IMR-90 (cell line): ENCODE results near the gene RARRES1. TPM values are rescaled to one million over a fixed set of nuclear protein-coding genes. Genes with fewer than 3 reads are reported as not detected.

ENCODE experiments used
- ATAC-seq: fragments of 200-7000 bp; cut with Tn5 transposase; 2 replicates; pipeline ENCODE4 v1.9.1; 2020; ENCODE audit warnings: low read depth, mild to moderate bottlenecking, moderate library complexity
- BruUV-seq: library from RNA; stranded (reverse); fragments of 400-500 nt; replicated peaks from 2 replicates; lab custom pipeline; 2021; lab: Mats Ljungman, UMichigan
- CTCF ChIA-PET: fragments of 300-600 bp; formaldehyde crosslinking; extraction: SDS; loops from one replicate; lab custom pipeline; 2021; ENCODE audit warnings: antibody characterized with exemption; lab: Yijun Ruan, JAX
- POLR2A ChIA-PET: fragments of 300-600 bp; sonication (Branson Sonifier 250); formaldehyde crosslinking; loops from one replicate; lab custom pipeline; 2022; ENCODE audit warnings: antibody characterized with exemption; ENCODE audit not compliant: unreplicated experiment; lab: Charles Lee
- DNase-seq: peaks from one replicate; pipeline ENCODE4 v3.0.0; 2013
- H2AFZ ChIP-seq: replicated peaks from 2 replicates; pipeline ENCODE3; 2013; ENCODE audit warnings: low read length, mild to moderate bottlenecking; ENCODE audit not compliant: poor library complexity
- H2AK5ac ChIP-seq: 2 replicates; pipeline ENCODE4 v1.6.1; 2013; ENCODE audit warnings: low read depth, low read length, inconsistent platforms
- H2AK9ac ChIP-seq: replicated peaks from 2 replicates; pipeline ENCODE3; 2013; ENCODE audit warnings: mild to moderate bottlenecking, low read depth, low read length, moderate library complexity; ENCODE audit not compliant: poor library complexity
- H2BK120ac ChIP-seq: 2 replicates; pipeline ENCODE4 v1.6.1; 2013; ENCODE audit warnings: low read depth, low read length, inconsistent platforms
- H2BK15ac ChIP-seq: 3 replicates; pipeline ENCODE4 v1.6.1; 2013; ENCODE audit warnings: low read depth, low read length, inconsistent platforms
- H2BK20ac ChIP-seq: 2 replicates; pipeline ENCODE4 v1.6.1; 2013; ENCODE audit warnings: low read depth, mild to moderate bottlenecking, inconsistent platforms, low read length, moderate library complexity
- H2BK5ac ChIP-seq: 2 replicates; pipeline ENCODE4 v1.6.1; 2013; ENCODE audit warnings: mild to moderate bottlenecking, low read depth, low read length, inconsistent platforms; ENCODE audit not compliant: poor library complexity, severe bottlenecking
- H3K14ac ChIP-seq: replicated peaks from 2 replicates; pipeline ENCODE4 v1.6.1; 2013; ENCODE audit warnings: low read depth, low read length, inconsistent platforms
- H3K18ac ChIP-seq: 2 replicates; pipeline ENCODE4 v1.6.1; 2013; ENCODE audit warnings: low read depth, low read length, control low read depth
- H3K23ac ChIP-seq: 2 replicates; pipeline ENCODE4 v1.6.1; 2013; ENCODE audit warnings: low read depth, low read length, inconsistent platforms
- H3K27ac ChIP-seq: 2 replicates; pipeline ENCODE4 v1.5.1; 2013; ENCODE audit warnings: mild to moderate bottlenecking, control low read depth, low read length; ENCODE audit not compliant: insufficient read depth
- H3K27me3 ChIP-seq: 2 replicates; pipeline ENCODE4 v1.6.1; 2013; ENCODE audit warnings: low read length; ENCODE audit not compliant: control insufficient read depth, insufficient read depth
- H3K36me3 ChIP-seq: 2 replicates; pipeline ENCODE4 v1.6.1; 2013; ENCODE audit warnings: low read length, mixed read lengths; ENCODE audit not compliant: control insufficient read depth, insufficient read depth
- H3K4ac ChIP-seq: 2 replicates; pipeline ENCODE4 v1.6.1; 2013; ENCODE audit warnings: low read depth, low read length, inconsistent platforms
- H3K4me1 ChIP-seq: 2 replicates; pipeline ENCODE4 v1.6.1; 2013; ENCODE audit warnings: low read length, mixed read lengths; ENCODE audit not compliant: control insufficient read depth, insufficient read depth
- H3K4me2 ChIP-seq: 2 replicates; pipeline ENCODE4 v1.6.1; 2013; ENCODE audit warnings: low read depth, mild to moderate bottlenecking, control low read depth, low read length, moderate library complexity
- H3K4me3 ChIP-seq: 2 replicates; pipeline ENCODE4 v1.5.1; 2013; ENCODE audit warnings: low read depth, mild to moderate bottlenecking, control low read depth, low read length, moderate library complexity; ENCODE audit not compliant: insufficient read depth
- H3K56ac ChIP-seq: 2 replicates; pipeline ENCODE4 v1.6.1; 2013; ENCODE audit warnings: low read length, inconsistent platforms; ENCODE audit not compliant: insufficient read depth; ENCODE audit errors: extremely low read depth
- H3K79me1 ChIP-seq, 2 experiments: 2 replicates each; pipeline ENCODE4 v1.6.1; 2013; ENCODE audit warnings: low read length in 2 of 2, inconsistent platforms in 1 of 2, low read depth in 1 of 2
- H3K9ac ChIP-seq: 2 replicates; pipeline ENCODE4 v1.6.1; 2013; ENCODE audit warnings: low read depth, low read length, control low read depth
- H3K9me1 ChIP-seq: 2 replicates; pipeline ENCODE4 v1.6.1; 2013; ENCODE audit warnings: low read length, inconsistent platforms; ENCODE audit not compliant: insufficient read depth
- H3K9me3 ChIP-seq: 2 replicates; pipeline ENCODE4 v1.6.1; 2013; ENCODE audit warnings: low read length; ENCODE audit not compliant: control insufficient read depth, insufficient read depth
- H4K20me1 ChIP-seq: 2 replicates; pipeline ENCODE4 v1.6.1; 2013; ENCODE audit warnings: low read length, inconsistent platforms; ENCODE audit not compliant: insufficient read depth
- H4K5ac ChIP-seq: 2 replicates; pipeline ENCODE4 v1.6.1; 2013; ENCODE audit warnings: mild to moderate bottlenecking, low read depth, low read length, control low read depth
- H4K8ac ChIP-seq, 2 experiments: 2 replicates each; pipeline ENCODE4 v1.6.1; 2013; ENCODE audit warnings: low read depth in 2 of 2, low read length in 2 of 2, control low read depth in 1 of 2, inconsistent platforms in 1 of 2
- H4K91ac ChIP-seq: 2 replicates; pipeline ENCODE4 v1.6.1; 2013; ENCODE audit warnings: low read depth, low read length, inconsistent platforms; ENCODE audit not compliant: insufficient read depth
- BHLHE40 ChIP-seq: fragments of 150-350 bp; IDR thresholded peaks from 2 replicates; pipeline ENCODE4 v1.6.1; 2016; ENCODE audit warnings: mild to moderate bottlenecking, low read depth, low read length
- CEBPB ChIP-seq: IDR thresholded peaks from 2 replicates; pipeline ENCODE4 v1.6.1; 2012; ENCODE audit warnings: low read depth, low read length, improper control_type of control experiment
- CHD1 ChIP-seq: IDR thresholded peaks from 2 replicates; pipeline ENCODE4 v1.6.1; 2012; ENCODE audit warnings: low read depth, low read length, improper control_type of control experiment
- CTCF ChIP-seq: conservative IDR thresholded peaks from 2 replicates; pipeline ENCODE4 v1.5.1; 2012; ENCODE audit warnings: mild to moderate bottlenecking, low read depth, low read length, improper control_type of control experiment
- ELK1 ChIP-seq: fragments of 150-350 bp; IDR thresholded peaks from 2 replicates; pipeline ENCODE4 v1.6.1; 2016; ENCODE audit warnings: low read depth, mild to moderate bottlenecking, low read length, moderate library complexity, borderline replicate concordance
- FOS ChIP-seq: fragments of 150-350 bp; IDR thresholded peaks from 2 replicates; pipeline ENCODE4 v1.6.1; 2016; ENCODE audit warnings: low read depth, low read length
- MAZ ChIP-seq: IDR thresholded peaks from 2 replicates; pipeline ENCODE4 v1.6.1; 2012; ENCODE audit warnings: low read depth, mild to moderate bottlenecking, low read length, improper control_type of control experiment, moderate library complexity, borderline replicate concordance
- MXI1 ChIP-seq: IDR thresholded peaks from 2 replicates; pipeline ENCODE4 v1.6.1; 2012; ENCODE audit warnings: low read depth, mild to moderate bottlenecking, low read length, moderate library complexity, borderline replicate concordance
- NFE2L2 ChIP-seq: fragments of 150-350 bp; IDR thresholded peaks from 2 replicates; pipeline ENCODE4 v1.6.1; 2016; ENCODE audit warnings: low read depth, mild to moderate bottlenecking, low read length
- POLR2A ChIP-seq: IDR thresholded peaks from 2 replicates; pipeline ENCODE4 v1.6.1; 2012; ENCODE audit warnings: mild to moderate bottlenecking, low read depth, low read length
- RAD21 ChIP-seq: IDR thresholded peaks from 2 replicates; pipeline ENCODE4 v1.6.1; 2012; ENCODE audit warnings: low read length, improper control_type of control experiment
- RCOR1 ChIP-seq: IDR thresholded peaks from 2 replicates; pipeline ENCODE4 v1.6.1; 2012; ENCODE audit warnings: mild to moderate bottlenecking, low read length, improper control_type of control experiment; ENCODE audit not compliant: insufficient replicate concordance
- RFX5 ChIP-seq: IDR thresholded peaks from 2 replicates; pipeline ENCODE4 v1.8.0; 2012; ENCODE audit warnings: low read depth, mild to moderate bottlenecking, low read length, moderate library complexity
- SMC3 ChIP-seq: fragments of 150-350 bp; IDR thresholded peaks from 2 replicates; pipeline ENCODE4 v1.6.1; 2016; ENCODE audit warnings: low read depth, mild to moderate bottlenecking, antibody characterized with exemption, low read length, moderate library complexity
- USF2 ChIP-seq: fragments of 150-350 bp; IDR thresholded peaks from 2 replicates; pipeline ENCODE4 v1.6.1; 2017; ENCODE audit warnings: mild to moderate bottlenecking, antibody characterized with exemption, low read length, low read depth
- WGBS, 2 experiments: methylation state at CpG; one replicate each; pipeline versions ENCODE4 v1.1.5 to v1.1.7; 2013; ENCODE audit warnings: missing lambda C conversion rate in 2 of 2; ENCODE audit not compliant: insufficient read length in 1 of 2; ENCODE audit errors: extremely low coverage in 2 of 2; 5-methylcytosine and 5-hydroxymethylcytosine counted together
- dilution Hi-C: fragments of 300-500 bp; cut with HindIII; formaldehyde crosslinking; loops from one replicate; pipeline ENCODE4 v1.14.3; 2018; ENCODE audit warnings: low sequenced_read_pairs; ENCODE audit not compliant: unreplicated experiment
- in situ Hi-C: fragments of 300-500 bp; cut with MboI; formaldehyde crosslinking; loops from 3 replicates; pipeline ENCODE4 v1.14.3; 2019; ENCODE audit warnings: low sequenced_read_pairs, inconsistent platforms, mixed read lengths
- intact Hi-C: fragments of 100-400 bp; cut with micrococcal nuclease; formaldehyde crosslinking; loops from 2 replicates; pipeline ENCODE4 v1.10.0; 2022
- polyA plus RNA-seq, 3 experiments: library from polyadenylated mRNA; depleted of rRNA; stranded (reverse); fragments of >200 nt; gene quantifications; 2 replicates each; pipeline ENCODE4 v1.2.3, GENCODE V29; 2012; ENCODE audit warnings: low replicate concordance in 1 of 3
- total RNA-seq: library from RNA; depleted of rRNA; stranded (reverse); fragments of >200 nt; gene quantifications from 2 replicates; pipeline ENCODE4 v1.2.3, GENCODE V29; 2012

RARRES1 gene
- total and polyA plus RNA-seq, 2 of the 4 experiments (the other 2 are of a cell fraction), result 0.90 to 3.0 TPM

- BruUV-seq, result no TSS peak
- H3K36me3 ChIP-seq, result no peaks in the 10 kb centered on the region
- H2AFZ ChIP-seq, result no peak overlapping the region
- no peak overlapping the region for H3K4me3 ChIP-seq
- H4K8ac ChIP-seq, result peak overlapping the region; percentile 27 to 61; a peak in 3 of 4 replicates
- H3K9ac ChIP-seq, result no peak overlapping the region
- peak overlapping the region; percentile 69; the same call in 1 of the 2 replicates for H4K5ac ChIP-seq
- H2AK5ac ChIP-seq, result peak overlapping the region; percentile 61
- in situ Hi-C loops, result no loop called here
- peak overlapping the region; percentile 82 for H2BK120ac ChIP-seq
- DNase-seq, result no peak
- peak overlapping the region; percentile 72; the same call in 1 of the 2 replicates for H3K14ac ChIP-seq
- H3K56ac ChIP-seq, result no peak overlapping the region
- no peaks in the 10 kb centered on the region for H3K27me3 ChIP-seq
- no peaks in the 10 kb centered on the region for H3K9me3 ChIP-seq
- dilution Hi-C loops, result no loop called here
- H2BK5ac ChIP-seq, result peak overlapping the region; percentile 51
- H4K20me1 ChIP-seq, result 0 out of 2 replicates have a peak, but pooled peaks cover 2% of the 10 kb centered on the region
- H3K18ac ChIP-seq, result peak overlapping the region; percentile 82
- WGBS, 2 experiments, result 100% methylated on average over 1 of the region's 4 CpGs; no CpG with 5 or more reads in 1 of the 2 experiments
- peak overlapping the region; percentile 18; the same call in 1 of the 2 replicates for H3K27ac ChIP-seq
- ChIA-PET POLR2A (no interaction called here), CTCF (interaction anchor here (0.6 kb wide), 1 partner anchor 35 kb away, joined by 3 read pairs; no protein-coding TSS in a partner anchor)
- H4K91ac ChIP-seq, result peak overlapping the region; percentile 43; the same call in 1 of the 2 replicates
- H2BK20ac ChIP-seq, result peak overlapping the region; percentile 80
- peak overlapping the region; percentile 55 for H3K4ac ChIP-seq
- ATAC-seq, result no peak
- intact Hi-C loops, result no loop called here
- no peak overlapping the region for H3K23ac ChIP-seq
- no peak overlapping the region for H3K4me2 ChIP-seq
- no peak overlapping the region for H2AK9ac ChIP-seq
- no peaks in the 10 kb centered on the region; a peak in 1 of 4 replicates for H3K79me1 ChIP-seq
- H2BK15ac ChIP-seq, result peak overlapping the region; percentile 59; the same call in 2 of the 3 replicates
- peaks cover 12% of the 10 kb centered on the region for H3K9me1 ChIP-seq
- H3K4me1 ChIP-seq, result peaks cover 23% of the 10 kb centered on the region
- TF ChIP-seq CHD1 (no peak), CTCF (no peak), NFE2L2 (no peak), USF2 (no peak), ELK1 (no peak), BHLHE40 (no peak), MXI1 (no peak), CEBPB (no peak), RAD21 (no peak), RCOR1 (no peak), MAZ (no peak), POLR2A (no peak), RFX5 (no peak), SMC3 (no peak), FOS (no peak)
Measured at GRCh38 chr3:158770741-158771350, 38.6 kb upstream of the RARRES1 start.
